ENCODE data around the gene CALN1.
"Not testable (repeated sequence)": the region's sequence is repeated elsewhere in the genome, so short reads cannot be mapped to it uniquely, and the experiment has no call there.

CALN1 gene

DNA sequence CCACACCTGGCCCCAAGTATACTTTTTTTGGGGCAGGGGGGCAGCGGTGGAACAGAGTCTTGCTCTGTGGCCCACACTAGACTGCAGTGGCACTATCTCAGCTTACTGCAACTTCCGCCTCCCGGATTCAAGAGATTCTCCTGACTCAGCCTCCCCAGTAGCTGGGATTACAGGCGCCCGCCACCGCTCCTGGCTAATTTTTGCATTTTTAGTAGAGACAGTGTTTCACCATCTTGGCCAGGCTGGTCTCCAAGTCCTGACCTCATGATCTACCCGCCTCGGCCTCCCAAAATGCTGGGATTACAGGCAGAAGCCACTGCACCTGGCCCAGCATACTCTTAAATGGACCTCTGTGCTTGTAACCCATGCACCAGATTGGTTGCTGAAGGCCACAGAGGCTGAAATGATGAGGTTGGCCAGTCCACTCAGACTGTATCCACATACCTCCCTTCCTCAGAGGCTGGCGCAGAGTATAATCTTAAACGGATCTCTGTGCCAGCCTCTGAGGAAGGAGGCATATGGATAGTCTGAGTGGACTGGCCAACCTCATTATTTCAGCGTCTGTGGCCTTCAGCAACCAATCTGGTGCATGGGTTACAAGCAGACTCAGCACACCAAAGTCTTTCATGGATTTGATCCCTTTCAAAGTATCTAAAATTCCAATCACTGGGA is 3.0 kb downstream of the CALN1 start:
- DNase-seq: no peak

DNA sequence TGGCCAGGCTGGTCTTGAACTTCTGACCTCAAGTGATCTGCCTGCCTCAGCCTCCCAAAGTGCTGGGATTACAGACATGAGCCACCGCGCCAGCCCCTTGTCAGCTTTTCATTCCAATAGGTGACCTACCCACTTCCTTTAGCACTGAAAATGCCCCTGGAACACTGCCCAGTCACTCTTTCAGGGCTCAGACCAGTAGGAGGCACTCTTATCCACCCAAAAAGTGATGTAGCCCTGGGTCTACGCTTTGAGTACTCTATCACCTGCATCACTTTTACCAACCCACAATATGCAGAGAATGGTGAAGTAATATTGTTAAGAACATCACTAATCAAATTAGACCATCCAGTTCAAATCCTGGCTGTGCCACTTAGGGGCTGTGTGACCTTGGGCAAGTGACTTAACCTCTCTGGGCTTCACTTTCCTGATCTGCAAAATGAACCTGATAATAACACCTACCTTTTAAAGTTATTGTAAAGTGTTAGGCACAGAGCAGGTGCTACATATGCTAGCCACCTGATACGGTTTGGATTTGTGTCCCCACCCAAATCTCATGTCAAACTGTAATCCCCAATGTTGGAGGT is 5.2 kb downstream of the CALN1 start:
- DNase-seq: no peak

DNA sequence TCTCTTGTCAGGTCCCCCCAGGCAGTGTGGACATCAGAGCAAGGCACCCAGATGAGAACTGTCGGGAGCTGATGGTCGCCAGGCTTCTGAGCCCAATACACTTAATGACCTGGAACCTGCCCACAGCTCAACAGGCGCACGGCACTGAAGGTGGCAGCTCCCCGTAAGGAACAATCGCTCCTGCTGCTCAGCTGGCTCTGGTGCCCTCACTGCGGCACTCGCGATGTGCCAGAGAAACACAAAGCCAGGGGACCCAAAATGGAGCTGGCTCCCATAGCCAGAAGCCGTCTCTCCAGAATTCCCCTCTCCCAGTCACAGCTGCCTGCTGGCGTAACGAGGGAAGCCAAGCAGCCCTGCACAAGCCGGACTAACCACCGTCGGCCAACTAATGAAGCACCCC is 6.3 kb downstream of the CALN1 start:
- DNase-seq: no peak

DNA sequence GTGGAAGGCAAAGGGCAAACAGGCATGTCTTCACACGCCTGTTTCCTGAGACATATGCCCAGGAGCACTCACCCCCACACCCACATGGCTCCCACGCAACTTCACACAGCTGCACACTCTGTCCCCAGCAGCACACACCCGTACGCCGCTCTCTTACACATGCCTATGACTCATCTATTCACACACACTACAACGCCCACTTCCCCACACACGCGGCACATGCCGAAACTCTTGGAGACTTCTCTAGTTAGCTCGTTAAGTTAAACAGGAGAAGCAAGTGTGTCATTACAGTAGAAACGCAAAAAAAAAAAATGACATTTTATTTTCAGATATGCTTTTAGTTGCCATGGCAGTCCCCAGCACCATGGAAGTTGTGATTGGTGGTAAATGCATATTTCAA is 6.7 kb downstream of the CALN1 start:
- no peak for DNase-seq

DNA sequence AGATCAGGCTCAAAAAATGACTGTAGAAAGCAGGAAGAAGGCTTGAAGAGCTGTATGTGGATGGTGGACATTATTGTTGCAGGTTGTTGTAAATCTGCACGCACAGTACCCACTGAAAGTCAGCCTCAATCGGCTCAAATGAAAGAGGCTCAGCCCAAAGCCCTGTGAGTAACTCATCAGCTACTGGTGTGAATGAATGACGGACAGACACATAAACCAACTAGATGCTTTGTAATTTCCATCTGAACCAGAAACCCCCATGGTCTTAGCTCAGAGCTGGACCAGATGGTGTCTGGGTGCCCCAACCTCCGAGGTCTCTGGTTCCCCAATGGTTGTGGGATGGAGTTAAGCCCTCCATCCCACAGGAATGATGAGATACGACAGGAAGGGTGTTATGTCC is 7.4 kb downstream of the CALN1 start:
- DNase-seq: no peak

DNA sequence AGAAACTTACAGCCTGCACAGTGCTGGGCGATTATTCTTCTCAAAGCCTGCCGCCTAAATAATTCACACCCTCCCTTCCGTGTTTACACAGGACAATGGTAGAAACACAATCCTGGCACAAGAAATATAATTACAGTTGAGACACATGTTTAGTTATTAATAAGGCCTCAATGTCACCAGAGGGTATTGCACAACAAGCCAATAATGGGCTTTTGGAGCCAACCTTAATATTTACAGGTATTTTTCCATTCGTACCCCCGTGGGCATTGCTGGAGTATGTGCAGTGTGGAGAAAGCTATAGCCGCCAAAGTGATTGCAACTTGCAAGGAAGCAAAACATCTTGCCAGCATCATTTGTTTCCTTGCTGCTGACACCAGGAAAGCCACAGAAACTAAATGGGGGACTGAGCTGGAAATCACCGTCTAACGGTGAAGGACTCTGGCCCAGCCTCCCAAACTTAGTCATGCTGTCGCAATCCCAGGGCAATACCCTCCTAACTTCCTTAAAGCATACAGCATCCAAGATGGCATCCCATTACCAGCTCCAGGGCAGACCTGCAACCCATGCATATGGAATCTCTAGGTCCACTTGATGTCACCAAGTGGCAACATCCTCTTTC is 8.6 kb downstream of the CALN1 start:
- DNase-seq: no peak

DNA sequence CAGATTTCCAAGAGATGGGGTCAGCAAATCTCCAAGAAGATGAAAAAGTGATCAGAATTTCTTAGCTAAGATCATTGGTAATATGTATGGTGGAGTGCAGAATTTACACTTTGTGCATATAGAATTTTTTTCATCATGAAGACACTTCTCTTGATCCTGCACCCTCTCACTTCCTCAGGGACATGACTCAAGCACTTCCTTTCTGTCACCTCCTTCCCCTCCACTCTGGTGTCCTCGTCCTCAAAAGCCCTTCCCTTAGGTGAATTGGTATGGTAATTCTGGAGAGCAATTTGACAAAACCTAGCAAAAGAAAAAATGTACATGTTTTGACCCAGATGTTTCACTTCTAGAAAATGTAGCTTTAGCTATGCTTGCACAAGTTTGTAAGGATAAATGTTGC is 18.1 kb downstream of the CALN1 start:
- DNase-seq: no peak

DNA sequence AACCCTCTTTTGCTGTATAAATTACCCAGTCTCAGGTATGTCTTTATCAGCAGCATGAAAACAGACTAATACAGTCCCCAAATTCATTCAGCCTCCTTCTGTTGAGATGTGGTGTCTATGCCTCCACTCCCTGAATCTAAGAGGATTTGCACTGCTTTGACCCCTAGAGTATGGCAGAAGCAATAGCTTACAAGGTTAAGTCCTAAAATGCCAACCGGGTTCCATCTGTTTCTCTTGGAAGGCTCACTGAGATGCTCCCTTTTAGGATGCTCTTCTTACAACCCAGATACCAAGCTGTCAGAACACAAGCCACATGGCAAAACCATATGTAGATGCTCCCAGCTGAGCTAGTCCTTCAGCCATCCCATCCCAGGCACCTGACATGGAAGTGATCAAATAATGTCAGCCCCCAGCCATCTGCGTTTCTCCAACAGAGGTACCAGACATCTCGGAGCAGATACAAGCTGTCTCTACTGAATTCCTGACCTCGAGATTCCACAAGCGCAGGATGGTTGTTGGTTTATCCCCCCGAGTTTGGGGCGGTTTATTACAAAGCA is 20.2 kb downstream of the CALN1 start:
- no peak for DNase-seq

DNA sequence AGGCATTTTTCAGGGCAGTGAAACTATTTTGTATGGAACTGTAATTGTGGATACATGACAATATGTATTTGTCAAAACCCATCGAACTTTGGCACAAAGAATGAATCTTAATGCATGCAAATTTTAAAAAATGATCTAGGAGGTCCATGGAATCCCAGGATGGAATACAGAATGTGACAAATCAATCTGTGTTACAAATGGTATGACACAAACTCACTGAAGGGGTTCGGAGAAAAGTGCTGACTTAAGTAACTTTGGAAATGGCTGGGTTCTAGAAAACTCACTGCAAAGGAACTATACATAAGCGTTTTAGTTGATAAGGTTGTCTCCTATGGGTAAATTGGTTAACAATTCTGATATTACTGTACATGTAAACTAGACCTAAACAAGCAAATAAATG is 26.0 kb downstream of the CALN1 start:
- DNase-seq: no peak

DNA sequence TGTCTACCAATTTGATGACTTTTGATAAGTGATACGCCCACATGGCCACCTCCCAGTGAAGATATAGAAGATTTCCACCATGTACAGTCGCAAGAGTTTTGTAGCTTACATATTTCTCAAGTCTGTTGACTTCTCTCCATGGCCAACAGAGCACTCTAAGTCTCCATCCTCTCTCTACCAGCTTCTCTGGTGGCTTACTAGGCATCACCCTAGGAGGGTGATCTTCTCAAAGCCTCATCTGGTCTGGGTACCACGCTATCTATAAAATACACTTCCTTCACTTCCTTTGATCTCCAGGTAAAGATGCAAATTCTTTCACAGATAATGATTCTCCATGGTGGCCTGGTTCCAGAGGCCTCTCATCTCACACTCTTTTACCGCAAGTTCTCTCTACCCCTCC is 49.9 kb downstream of the CALN1 start:
- DNase-seq: no peak

DNA sequence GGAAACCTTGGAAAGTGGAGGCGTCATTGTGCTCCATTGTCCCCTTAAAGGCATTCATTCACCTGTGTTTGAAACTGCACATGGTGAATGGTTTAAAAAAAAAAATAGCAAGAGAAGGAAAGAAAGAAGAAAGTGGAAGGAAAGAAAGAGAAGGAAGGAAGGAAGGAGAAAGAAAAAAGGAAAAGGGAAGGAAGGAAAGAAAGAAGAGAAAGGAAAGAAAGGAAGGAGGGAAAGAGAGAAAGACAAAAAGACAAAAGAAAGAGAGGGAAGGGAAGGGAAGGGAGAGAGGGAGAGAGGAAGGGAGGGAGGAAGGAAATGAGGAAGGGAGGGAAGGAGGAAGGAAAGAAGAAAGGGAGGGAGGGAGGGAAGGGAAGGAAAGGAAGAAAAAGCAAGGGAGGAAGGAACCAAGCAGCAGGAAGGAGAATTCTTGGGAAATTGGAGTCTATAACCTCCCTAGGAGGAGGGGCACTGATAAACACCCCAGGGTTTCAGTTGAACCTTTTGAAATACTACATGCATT is 66.9 kb downstream of the CALN1 start:
- no peak for DNase-seq

DNA sequence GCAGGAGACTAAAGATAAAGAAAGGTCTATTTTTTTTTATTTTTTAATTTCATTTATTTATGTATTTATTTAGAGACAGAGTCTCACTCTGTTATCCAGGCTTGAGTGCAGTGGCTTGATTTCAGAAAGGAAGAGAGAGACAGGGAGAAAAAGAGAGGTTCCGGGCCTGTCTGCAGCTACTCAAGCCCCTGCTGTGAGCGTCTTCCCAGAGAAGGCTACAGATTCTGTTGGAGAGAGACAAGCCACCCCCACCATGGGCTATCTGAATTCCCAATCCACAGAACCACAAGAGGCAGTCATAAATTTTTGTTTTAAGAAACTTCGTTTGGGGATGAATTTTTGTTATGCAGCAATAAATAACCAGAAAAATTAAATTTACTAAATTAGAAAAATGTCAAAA is 68.1 kb downstream of the CALN1 start:
- DNase-seq: no peak

DNA sequence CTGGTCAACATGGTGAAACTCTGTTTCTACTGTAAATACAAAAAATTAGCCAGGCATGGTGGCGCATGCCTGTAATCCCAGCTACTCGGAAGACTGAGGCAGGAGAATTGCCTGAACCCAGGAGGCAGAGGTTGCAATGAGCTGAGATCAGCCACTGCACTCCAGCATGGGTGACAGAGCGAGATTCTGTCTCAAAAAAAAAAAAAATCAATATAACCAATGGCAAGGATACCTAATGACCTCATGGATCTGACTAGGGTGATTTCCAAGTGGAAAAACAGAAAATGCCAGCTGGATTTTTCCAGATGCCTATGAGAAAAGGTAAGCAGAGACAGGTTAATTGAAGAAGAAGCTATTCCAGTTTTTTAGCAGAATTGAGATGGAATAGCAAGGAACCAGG is 68.8 kb downstream of the CALN1 start:
- not testable (repeated sequence) for DNase-seq

DNA sequence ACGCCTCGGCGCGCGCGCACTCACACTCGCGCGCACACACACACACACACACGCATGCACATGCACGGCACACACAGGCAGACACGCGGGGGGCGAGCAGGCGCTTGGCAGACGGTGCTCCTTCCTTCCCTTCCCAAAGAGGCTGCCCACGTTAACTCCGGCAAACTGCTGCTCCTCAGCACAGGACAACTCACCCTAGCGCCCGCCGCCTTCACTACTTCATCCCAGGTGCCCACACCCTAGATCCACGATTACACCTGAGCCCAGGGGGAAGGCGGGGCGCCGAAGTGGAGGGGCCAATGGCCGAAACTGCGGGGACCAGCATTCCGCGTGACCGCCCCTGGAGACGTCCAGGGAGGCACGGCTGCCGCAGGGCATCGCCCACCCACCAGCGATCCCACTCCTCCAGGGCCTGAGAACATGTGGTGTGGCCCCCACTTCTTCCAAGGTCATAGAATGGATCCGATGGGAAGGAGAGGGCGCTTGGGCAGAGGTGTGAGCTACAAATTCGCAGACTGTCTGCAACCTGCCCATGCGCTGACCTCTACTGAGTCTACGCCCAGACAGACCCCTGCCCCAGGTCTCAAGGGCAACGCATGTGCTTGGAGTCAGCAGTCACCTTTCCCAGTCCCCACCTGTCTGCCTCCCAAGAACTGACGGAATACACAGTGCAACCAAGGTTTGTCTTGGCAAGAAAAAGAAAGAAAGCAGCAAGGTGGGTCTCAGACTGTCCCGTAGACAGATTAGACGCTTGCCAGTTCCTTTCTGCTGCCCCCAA is 74.6 kb downstream of the CALN1 start:
- DNase-seq: no peak

DNA sequence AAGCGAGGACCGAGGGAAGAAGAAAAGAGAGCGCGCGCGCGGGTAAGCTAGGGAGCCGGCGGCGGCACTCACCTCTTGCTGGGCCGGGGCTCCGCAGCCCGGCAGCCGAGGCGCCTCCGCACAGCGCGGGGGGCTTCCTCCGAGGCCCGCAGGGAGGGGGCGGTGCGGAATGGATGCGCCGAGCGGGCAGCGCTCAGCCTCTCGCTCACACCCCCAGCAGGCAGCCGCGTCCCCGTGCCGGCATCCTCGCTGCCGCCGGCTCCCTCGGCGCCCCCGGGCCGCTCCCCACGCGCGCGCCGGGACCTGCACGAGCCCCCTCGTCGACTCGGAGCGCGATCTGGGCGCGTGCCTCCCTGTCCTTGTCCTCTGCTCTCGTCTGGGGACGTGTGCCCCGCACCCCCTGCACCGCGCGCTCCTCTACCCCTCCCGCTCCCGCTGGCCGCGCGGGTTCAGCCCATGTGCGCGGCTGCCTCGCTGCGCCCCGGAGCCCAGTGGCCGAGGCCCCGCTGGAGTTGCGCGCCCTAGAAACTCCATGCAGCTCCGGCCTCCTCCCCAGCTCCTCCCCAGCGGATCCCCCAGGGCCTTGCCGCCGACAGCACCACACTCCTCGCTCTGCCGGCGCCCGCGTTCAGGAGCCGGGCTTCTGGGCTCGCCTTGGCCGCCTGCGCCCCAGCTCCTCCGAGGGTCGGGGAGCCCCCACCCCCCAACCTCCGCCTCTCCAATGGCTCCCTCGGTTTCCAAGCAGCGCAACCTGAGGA is 75.3 kb downstream of the CALN1 start:
- DNase-seq: no peak

DNA sequence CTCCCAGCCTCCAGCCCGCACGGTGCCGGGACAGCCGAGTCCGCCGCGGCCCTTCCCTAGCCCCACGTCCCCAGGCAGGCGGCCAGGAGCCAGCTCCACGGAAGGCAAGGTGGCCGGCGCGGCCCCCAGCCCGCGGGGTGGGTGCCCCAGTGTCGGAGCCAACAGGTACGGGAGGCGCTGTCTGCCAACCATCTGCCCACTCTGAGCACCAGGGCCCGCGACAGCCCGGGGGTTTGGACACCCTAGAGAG is 75.8 kb downstream of the CALN1 start:
- DNase-seq: no peak

DNA sequence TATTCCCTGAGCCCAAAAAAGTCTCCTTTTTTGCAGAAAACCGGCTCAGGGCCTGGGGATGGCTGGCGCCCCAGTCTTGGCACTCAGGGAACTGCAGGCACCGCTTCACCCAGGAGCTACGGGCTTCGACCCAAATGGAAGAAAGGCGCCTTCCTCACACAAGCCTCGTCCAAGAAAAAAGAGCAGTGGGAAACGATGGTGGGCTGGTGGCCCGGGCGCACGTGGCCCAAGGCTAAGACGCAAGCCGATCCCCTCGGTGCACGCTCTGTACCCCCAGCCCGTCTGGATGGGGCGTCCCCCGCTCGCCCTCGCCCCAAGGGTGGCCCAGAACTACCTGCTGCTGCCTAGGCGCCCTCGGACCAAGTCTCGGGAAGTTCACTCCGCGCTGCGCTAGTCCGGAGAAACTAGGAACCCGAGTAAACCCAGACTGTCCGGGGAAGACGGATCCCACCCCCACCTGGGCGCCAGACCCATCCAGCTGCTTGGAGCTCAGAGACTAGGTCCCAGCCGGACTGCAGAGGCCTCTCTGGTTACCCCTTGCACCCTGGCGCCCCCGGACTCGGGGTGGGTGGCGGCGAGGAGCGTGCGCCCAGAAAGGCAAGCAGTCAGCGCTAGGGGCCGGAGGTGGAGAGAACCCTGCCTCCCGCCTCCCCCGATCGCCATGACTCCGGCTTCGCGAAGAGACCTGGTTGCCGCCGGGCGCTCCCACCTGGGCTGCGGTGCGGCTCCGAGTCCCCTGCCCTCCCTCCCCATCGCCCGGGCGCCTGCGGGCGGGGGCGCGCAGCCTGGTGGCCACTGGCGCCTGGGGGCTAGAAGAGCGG is 76.4 kb downstream of the CALN1 start:
- DNase-seq: no peak

DNA sequence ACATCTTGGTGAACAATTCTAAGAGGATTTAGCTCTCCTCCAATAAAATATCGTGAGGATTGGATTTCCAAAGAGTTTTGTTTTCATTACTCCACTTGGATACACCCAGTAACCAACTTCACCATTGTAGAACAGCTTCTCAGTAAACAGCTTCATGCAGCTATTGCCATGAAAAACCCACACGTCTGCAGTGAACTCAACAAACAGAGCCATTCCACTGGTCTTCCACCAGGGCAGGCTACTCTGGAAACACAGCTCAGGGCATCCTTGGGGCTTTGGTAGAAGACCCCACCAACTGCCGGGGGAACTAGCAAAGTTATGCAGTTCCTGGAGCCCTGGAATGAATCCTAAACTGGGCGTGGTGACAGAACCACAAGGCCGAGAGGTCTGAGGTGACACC is 77.4 kb downstream of the CALN1 start:
- no peak for DNase-seq

DNA sequence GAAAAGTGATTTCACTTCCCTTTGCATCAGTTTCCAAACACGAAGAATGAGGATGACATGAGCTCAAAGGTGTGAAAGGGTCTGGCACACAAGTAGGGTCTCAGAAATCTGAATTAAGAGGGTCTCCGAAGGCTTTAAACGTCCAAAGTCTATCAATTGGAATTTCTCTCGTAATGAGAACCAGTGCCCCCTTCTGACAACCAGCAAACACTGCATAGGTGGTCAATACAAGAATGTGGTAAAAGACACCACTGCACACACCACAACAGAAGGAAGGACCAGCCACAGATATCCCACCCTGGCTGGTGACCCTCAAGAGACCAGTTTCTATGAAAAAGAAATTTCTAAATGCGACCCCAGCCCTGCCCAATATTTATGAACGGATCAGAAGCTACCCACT is 78.1 kb downstream of the CALN1 start:
- no peak for DNase-seq

DNA sequence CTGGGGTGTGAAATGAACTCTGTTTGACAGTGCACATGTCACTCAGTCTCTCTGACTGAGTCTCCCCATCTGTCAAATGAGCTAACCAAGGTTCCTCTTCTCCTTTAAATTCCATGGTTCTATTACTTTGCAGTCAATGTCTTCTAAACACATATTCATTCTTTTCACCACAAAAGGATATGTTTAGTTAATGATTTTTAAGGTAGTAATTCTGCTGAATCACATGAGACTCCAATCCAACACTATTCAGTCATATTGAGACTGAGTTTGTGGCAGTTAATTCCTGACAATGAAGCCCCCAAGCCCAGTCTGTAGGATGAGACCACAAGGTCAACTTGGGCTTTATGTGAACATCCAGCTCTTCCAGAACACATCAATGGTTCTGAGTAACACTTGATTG is 85.3 kb downstream of the CALN1 start:
- no peak for DNase-seq

DNA sequence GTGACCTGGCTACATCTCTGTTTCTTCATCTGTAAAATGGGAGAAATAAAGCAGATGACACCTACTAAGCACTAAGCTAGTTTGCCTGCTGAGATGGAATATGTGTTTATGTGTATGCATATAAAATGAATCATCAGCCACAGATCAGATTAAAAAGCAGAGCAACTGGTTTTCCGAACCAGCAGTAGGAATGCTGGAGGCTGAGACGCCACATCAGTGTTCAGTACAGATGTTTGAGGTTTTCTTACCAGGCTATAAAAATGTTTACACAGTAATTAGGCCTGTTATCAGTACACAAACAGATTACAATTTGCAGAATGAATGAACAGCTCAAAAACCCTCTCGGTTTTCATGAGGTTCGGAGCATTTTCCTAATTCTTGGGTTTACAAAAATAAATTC is 85.8 kb downstream of the CALN1 start:
- no peak for DNase-seq

DNA sequence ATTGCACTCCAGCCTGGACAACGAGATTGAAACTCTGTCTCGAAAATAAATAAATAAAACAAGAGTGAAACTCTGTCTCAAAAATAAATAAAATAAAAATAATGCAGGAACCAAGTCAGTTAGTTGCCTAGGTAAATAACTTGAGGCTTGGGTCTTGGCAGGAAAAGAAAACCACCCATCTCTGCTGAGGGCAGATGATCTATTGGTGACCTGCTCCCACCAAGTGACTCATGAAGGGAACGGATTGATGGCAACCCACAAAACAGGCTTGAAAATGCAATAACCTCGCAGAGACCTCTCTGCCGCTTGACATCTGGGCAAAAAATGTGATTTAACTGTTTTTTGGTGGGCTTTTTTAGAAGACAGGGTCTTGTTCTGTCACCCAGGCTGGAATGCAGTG is 86.6 kb downstream of the CALN1 start:
- no peak for DNase-seq

Data from NCI-H1105 (cell line).